Retinal pigment epithelial cell (primary cell): ENCODE results near the gene C10orf67.
"Not testable (repeated sequence)": the region's sequence is repeated elsewhere in the genome, so short reads cannot be mapped to it uniquely, and the experiment has no call there.

ENCODE experiments used
- DNase-seq: peaks from one replicate; pipeline ENCODE4 v3.0.0-alpha.2; 2010; ENCODE audit warnings: low read depth
- H3K4me3 ChIP-seq: 2 replicates; pipeline ENCODE4 v1.5.1; 2011; ENCODE audit warnings: mild to moderate bottlenecking, low read length, control low read depth, moderate library complexity
- CTCF ChIP-seq: conservative IDR thresholded peaks from 2 replicates; pipeline ENCODE4 v1.5.1; 2011; ENCODE audit warnings: low read depth, low read length, control low read depth, inconsistent platforms

The C10orf67 gene

GRCh38 chr10:23362069-23362830, 17.7 kb upstream of the C10orf67 start:
- no peak for TF ChIP-seq CTCF
- no peak overlapping the region for H3K4me3 ChIP-seq
- no peak for DNase-seq

GRCh38 chr10:23361665-23362064, 17.1 kb upstream of the C10orf67 start:
- no peak overlapping the region for H3K4me3 ChIP-seq
- no peak for DNase-seq
- no peak for TF ChIP-seq CTCF

GRCh38 chr10:23359692-23360380, 15.2 kb upstream of the C10orf67 start:
- TF ChIP-seq CTCF, result no peak
- no peak for DNase-seq
- H3K4me3 ChIP-seq, result no peak overlapping the region

GRCh38 chr10:23358357-23358756, 13.8 kb upstream of the C10orf67 start:
- no peak for DNase-seq
- peak; percentile 57 for TF ChIP-seq CTCF
- no peak overlapping the region for H3K4me3 ChIP-seq

- H3K4me3 ChIP-seq, result no peak overlapping the region
- no peak for DNase-seq
- TF ChIP-seq CTCF, result no peak
These were observed 10.2 kb upstream of the C10orf67 start for GRCh38 chr10:23354630-23355279.

GRCh38 chr10:23351926-23352519, 7.4 kb upstream of the C10orf67 start:
- no peak overlapping the region for H3K4me3 ChIP-seq
- no peak for TF ChIP-seq CTCF
- no peak for DNase-seq

- DNase-seq, H3K4me3 ChIP-seq: not testable (repeated sequence)
These were observed 6.1 kb upstream of the C10orf67 start for GRCh38 chr10:23350706-23351105.
